Chondrocyte (in vitro differentiated cells): ENCODE results near the gene NAPSA. TPM values are rescaled to one million over a fixed set of nuclear protein-coding genes. Genes with fewer than 3 reads are reported as not detected.

Experiments
- DNase-seq: peaks from one replicate; pipeline ENCODE4 v3.0.0; 2021; ENCODE audit warnings: mixed read lengths, low spot score
- H3K27ac Mint-ChIP-seq: one replicate; pipeline ENCODE4 v1.8.0; 2021; ENCODE audit warnings: mild to moderate bottlenecking, moderate library complexity, mixed read lengths; ENCODE audit not compliant: unreplicated experiment
- H3K27me3 Mint-ChIP-seq: 2 replicates; pipeline ENCODE4 v1.8.0; 2021; ENCODE audit warnings: low read depth, mixed read lengths
- H3K36me3 Mint-ChIP-seq: 2 replicates; pipeline ENCODE4 v1.8.0; 2021; ENCODE audit warnings: low read depth, mixed read lengths
- H3K4me1 Mint-ChIP-seq: 2 replicates; pipeline ENCODE4 v1.8.0; 2021; ENCODE audit warnings: low read depth, mild to moderate bottlenecking, mixed read lengths
- H3K4me3 Mint-ChIP-seq: one replicate; pipeline ENCODE4 v1.8.0; 2021; ENCODE audit warnings: mild to moderate bottlenecking, moderate library complexity, mixed read lengths; ENCODE audit not compliant: unreplicated experiment
- H3K9me3 Mint-ChIP-seq: 2 replicates; pipeline ENCODE4 v1.8.0; 2021; ENCODE audit warnings: low read depth, mixed read lengths
- CTCF ChIP-seq: fragments of 200-600 bp; sonication (generic); IDR thresholded peaks from 2 replicates; pipeline ENCODE4 v1.5.0; 2021; ENCODE audit warnings: antibody characterized with exemption, mild to moderate bottlenecking, moderate library complexity
- total RNA-seq: library from RNA; stranded (reverse); gene quantifications from 3 replicates; pipeline ENCODE4 v1.2.1, GENCODE V29; 2021

NAPSA gene
- total RNA-seq, 1 donor from 2014 or later = 0.55 TPM

- Mint-ChIP-seq H3K27ac (no peak overlapping the region), H3K4me1 (peaks cover 15% of the 10 kb centered on the region), H3K9me3 (no peaks in the 10 kb centered on the region), H3K27me3 (peaks cover 62% of the 10 kb centered on the region), H3K36me3 (peaks cover 3% of the 10 kb centered on the region), H3K4me3 (no peak overlapping the region)
- no peak for TF ChIP-seq CTCF
- DNase-seq = peak; percentile 58
Measured at GRCh38 chr19:50312967-50313811, 52.2 kb downstream of the NAPSA start.

GRCh38 chr19:50311723-50312635, 53.5 kb downstream of the NAPSA start:
- Mint-ChIP-seq H3K9me3 (no peaks in the 10 kb centered on the region), H3K27ac (no peak overlapping the region), H3K4me3 (peak overlapping the region; percentile 60), H3K4me1 (peaks cover 15% of the 10 kb centered on the region), H3K27me3 (peaks cover 63% of the 10 kb centered on the region), H3K36me3 (peaks cover 1% of the 10 kb centered on the region)
- no peak for TF ChIP-seq CTCF
- peak; percentile 81 for DNase-seq

GRCh38 chr19:50310759-50311465, 54.5 kb downstream of the NAPSA start:
- H3K27ac Mint-ChIP-seq = no peak overlapping the region
- peak; percentile 61 for DNase-seq
- H3K4me1 Mint-ChIP-seq = peaks cover 13% of the 10 kb centered on the region
- no peak overlapping the region for H3K4me3 Mint-ChIP-seq
- TF ChIP-seq CTCF = no peak
- peaks cover 60% of the 10 kb centered on the region for H3K27me3 Mint-ChIP-seq
- H3K36me3 Mint-ChIP-seq = peaks cover 1% of the 10 kb centered on the region
- H3K9me3 Mint-ChIP-seq = no peaks in the 10 kb centered on the region

GRCh38 chr19:50309396-50310125, 55.9 kb downstream of the NAPSA start:
- peaks cover 57% of the 10 kb centered on the region for H3K27me3 Mint-ChIP-seq
- TF ChIP-seq CTCF = no peak
- no peaks in the 10 kb centered on the region for H3K9me3 Mint-ChIP-seq
- no peak overlapping the region for H3K27ac Mint-ChIP-seq
- no peak overlapping the region for H3K4me3 Mint-ChIP-seq
- peaks cover 1% of the 10 kb centered on the region for H3K36me3 Mint-ChIP-seq
- H3K4me1 Mint-ChIP-seq = peaks cover 6% of the 10 kb centered on the region
- DNase-seq = peak; percentile 51
